Neural cell (in vitro differentiated cells): ENCODE measurements around the gene NEDD9.

ENCODE experiments used
- EZH2 ChIP-seq: fragments of 200-600, 300-800 bp; shearing (Covaris generic), sonication (generic); IDR thresholded peaks from 2 replicates; pipeline ENCODE4 v1.6.1; 2014; ENCODE audit warnings: antibody characterized with exemption, low read length, borderline replicate concordance, mild to moderate bottlenecking; ENCODE audit not compliant: insufficient read depth, poor library complexity, severe bottlenecking
- TF ChIP-seq, protein P1 (sequence below): fragments of 450-650 bp; IDR thresholded peaks from 2 replicates; pipeline ENCODE4 v1.5.1; 2014; ENCODE audit warnings: antibody characterized with exemption, mild to moderate bottlenecking, moderate library complexity; ENCODE audit not compliant: poor library complexity, severe bottlenecking

DNA sequence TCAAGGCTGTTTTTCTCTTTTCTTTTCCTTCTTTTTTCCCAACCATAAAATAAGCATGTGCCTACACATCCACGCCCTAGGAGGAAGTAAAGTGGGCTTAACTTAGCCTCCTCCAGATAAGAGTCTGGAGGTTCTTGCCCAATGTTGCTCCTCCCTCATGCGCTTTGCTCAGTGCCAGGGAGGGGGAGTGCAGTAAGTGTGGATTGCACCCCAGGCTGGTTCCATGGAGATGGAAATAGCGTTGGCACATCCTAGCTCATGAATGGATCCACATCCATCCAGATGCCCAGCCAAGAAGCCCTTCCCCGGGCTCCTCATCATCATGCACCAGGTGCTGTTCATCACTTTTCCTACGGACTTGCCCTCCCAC lies 58.2 kb downstream of the NEDD9 start:
- TF ChIP-seq EZH2 = no peak
- TF ChIP-seq, protein P1, sequence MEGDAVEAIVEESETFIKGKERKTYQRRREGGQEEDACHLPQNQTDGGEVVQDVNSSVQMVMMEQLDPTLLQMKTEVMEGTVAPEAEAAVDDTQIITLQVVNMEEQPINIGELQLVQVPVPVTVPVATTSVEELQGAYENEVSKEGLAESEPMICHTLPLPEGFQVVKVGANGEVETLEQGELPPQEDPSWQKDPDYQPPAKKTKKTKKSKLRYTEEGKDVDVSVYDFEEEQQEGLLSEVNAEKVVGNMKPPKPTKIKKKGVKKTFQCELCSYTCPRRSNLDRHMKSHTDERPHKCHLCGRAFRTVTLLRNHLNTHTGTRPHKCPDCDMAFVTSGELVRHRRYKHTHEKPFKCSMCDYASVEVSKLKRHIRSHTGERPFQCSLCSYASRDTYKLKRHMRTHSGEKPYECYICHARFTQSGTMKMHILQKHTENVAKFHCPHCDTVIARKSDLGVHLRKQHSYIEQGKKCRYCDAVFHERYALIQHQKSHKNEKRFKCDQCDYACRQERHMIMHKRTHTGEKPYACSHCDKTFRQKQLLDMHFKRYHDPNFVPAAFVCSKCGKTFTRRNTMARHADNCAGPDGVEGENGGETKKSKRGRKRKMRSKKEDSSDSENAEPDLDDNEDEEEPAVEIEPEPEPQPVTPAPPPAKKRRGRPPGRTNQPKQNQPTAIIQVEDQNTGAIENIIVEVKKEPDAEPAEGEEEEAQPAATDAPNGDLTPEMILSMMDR = no peak
